ENCODE data around the gene IGLL1.
"Not testable (repeated sequence)": the region's sequence is repeated elsewhere in the genome, so short reads cannot be mapped to it uniquely, and the experiment has no call there.

IGLL1 gene

GRCh38 chr22:23575601-23576000 lies 4.5 kb downstream of the IGLL1 start:
- Histone ChIP-seq H3F3A (ENCODE audit: insufficient read depth, low read length) (no peaks in the 10 kb centered on the region), H3K9me2 (ENCODE audit: low read depth, low read length) (no peaks in the 10 kb centered on the region), H3K27me3 (ENCODE audit: insufficient read depth, low read length) (peaks cover 7% of the 10 kb centered on the region; the same call in 1 of the 2 replicates), H3K36me3 (ENCODE audit: insufficient read depth, low read length) (no peaks in the 10 kb centered on the region), H4K20me1 (ENCODE audit: insufficient read depth, low read length) (no peaks in the 10 kb centered on the region), H3K4me1 (ENCODE audit: insufficient read depth, low read length, severe bottlenecking) (no peaks in the 10 kb centered on the region), H2AFZ (ENCODE audit: low read length) (no peak overlapping the region), H3K9me3 (ENCODE audit: low read length) (no peaks in the 10 kb centered on the region), H3K79me2 (ENCODE audit: insufficient read depth, low read length) (no peaks in the 10 kb centered on the region), H3K27ac (ENCODE audit: low read depth, low read length, poor library complexity, severe bottlenecking) (no peak overlapping the region), H3K9ac (ENCODE audit: low read length) (no peak overlapping the region), H3K4me2 (ENCODE audit: low read length) (no peak overlapping the region), H3K4me3 (ENCODE audit: low read depth, low read length, poor library complexity, severe bottlenecking) (no peak overlapping the region)
- TF ChIP-seq EZH2 (IDR thresholded peaks at IDR 0.05; ENCODE audit: borderline replicate concordance, low read length) = no peak
- TF ChIP-seq, protein P1, sequence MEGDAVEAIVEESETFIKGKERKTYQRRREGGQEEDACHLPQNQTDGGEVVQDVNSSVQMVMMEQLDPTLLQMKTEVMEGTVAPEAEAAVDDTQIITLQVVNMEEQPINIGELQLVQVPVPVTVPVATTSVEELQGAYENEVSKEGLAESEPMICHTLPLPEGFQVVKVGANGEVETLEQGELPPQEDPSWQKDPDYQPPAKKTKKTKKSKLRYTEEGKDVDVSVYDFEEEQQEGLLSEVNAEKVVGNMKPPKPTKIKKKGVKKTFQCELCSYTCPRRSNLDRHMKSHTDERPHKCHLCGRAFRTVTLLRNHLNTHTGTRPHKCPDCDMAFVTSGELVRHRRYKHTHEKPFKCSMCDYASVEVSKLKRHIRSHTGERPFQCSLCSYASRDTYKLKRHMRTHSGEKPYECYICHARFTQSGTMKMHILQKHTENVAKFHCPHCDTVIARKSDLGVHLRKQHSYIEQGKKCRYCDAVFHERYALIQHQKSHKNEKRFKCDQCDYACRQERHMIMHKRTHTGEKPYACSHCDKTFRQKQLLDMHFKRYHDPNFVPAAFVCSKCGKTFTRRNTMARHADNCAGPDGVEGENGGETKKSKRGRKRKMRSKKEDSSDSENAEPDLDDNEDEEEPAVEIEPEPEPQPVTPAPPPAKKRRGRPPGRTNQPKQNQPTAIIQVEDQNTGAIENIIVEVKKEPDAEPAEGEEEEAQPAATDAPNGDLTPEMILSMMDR (IDR thresholded peaks at IDR 0.05; ENCODE audit: low read length) = no peak

GRCh38 chr22:23574877-23575276 lies 5.2 kb downstream of the IGLL1 start:
- Histone ChIP-seq H3K27ac (ENCODE audit: low read depth, low read length, poor library complexity, severe bottlenecking) (no peak overlapping the region), H3K27me3 (ENCODE audit: insufficient read depth, low read length) (peaks cover 7% of the 10 kb centered on the region; the same call in 1 of the 2 replicates), H3K4me2 (ENCODE audit: low read length) (no peak overlapping the region), H3K9ac (ENCODE audit: low read length) (no peak overlapping the region), H3F3A (ENCODE audit: insufficient read depth, low read length) (no peaks in the 10 kb centered on the region), H2AFZ (ENCODE audit: low read length) (no peak overlapping the region), H3K9me2 (ENCODE audit: low read depth, low read length) (no peaks in the 10 kb centered on the region), H3K36me3 (ENCODE audit: insufficient read depth, low read length) (no peaks in the 10 kb centered on the region), H3K79me2 (ENCODE audit: insufficient read depth, low read length) (no peaks in the 10 kb centered on the region), H4K20me1 (ENCODE audit: insufficient read depth, low read length) (no peaks in the 10 kb centered on the region), H3K4me3 (ENCODE audit: low read depth, low read length, poor library complexity, severe bottlenecking) (no peak overlapping the region), H3K4me1 (ENCODE audit: insufficient read depth, low read length, severe bottlenecking) (no peaks in the 10 kb centered on the region), H3K9me3 (ENCODE audit: low read length) (no peaks in the 10 kb centered on the region)
- TF ChIP-seq EZH2 (IDR thresholded peaks at IDR 0.05; ENCODE audit: borderline replicate concordance, low read length) = no peak
- TF ChIP-seq, protein P1 (IDR thresholded peaks at IDR 0.05; ENCODE audit: low read length) = no peak

DNA sequence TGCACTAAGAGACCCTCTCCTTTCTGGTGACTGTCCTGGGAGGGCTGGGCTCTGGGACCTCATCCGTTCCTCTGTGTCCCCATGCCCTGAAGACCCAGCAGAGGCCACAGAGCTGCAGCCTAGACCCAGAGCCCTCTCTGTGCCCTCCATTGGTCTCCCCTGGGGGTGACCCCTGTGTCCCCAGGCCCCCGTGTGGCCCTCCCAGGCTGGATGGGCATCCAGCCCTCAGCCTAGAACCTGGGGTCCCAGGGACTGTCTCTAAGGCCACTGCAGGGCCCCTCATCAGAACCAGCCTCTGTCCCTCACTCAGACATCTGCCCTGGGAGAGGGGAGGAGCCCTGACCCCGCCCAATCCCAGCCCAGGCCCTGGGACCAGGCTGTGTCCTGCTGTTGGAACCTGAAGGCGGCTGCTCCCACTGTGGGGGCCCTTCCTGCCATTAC lies 5.7 kb downstream of the IGLL1 start:
- TF ChIP-seq EZH2 (IDR thresholded peaks at IDR 0.05; ENCODE audit: borderline replicate concordance, low read length) = no peak
- TF ChIP-seq, protein P1 (IDR thresholded peaks at IDR 0.05; ENCODE audit: low read length) = no peak
- no peaks in the 10 kb centered on the region for H3K9me2 ChIP-seq (ENCODE audit: low read depth, low read length)
- no peak overlapping the region for H3K27ac ChIP-seq (ENCODE audit: low read depth, low read length, poor library complexity, severe bottlenecking)
- H3K4me2 ChIP-seq (ENCODE audit: low read length) = no peak overlapping the region
- no peaks in the 10 kb centered on the region for H3F3A ChIP-seq (ENCODE audit: insufficient read depth, low read length)
- no peaks in the 10 kb centered on the region for H3K36me3 ChIP-seq (ENCODE audit: insufficient read depth, low read length)
- no peak overlapping the region for H3K4me3 ChIP-seq (ENCODE audit: low read depth, low read length, poor library complexity, severe bottlenecking)
- no peaks in the 10 kb centered on the region for H3K9me3 ChIP-seq (ENCODE audit: low read length)
- peaks cover 7% of the 10 kb centered on the region; the same call in 1 of the 2 replicates for H3K27me3 ChIP-seq (ENCODE audit: insufficient read depth, low read length)
- no peak overlapping the region for H2AFZ ChIP-seq (ENCODE audit: low read length)
- no peaks in the 10 kb centered on the region for H4K20me1 ChIP-seq (ENCODE audit: insufficient read depth, low read length)
- no peaks in the 10 kb centered on the region for H3K4me1 ChIP-seq (ENCODE audit: insufficient read depth, low read length, severe bottlenecking)
- H3K9ac ChIP-seq (ENCODE audit: low read length) = no peak overlapping the region
- H3K79me2 ChIP-seq (ENCODE audit: insufficient read depth, low read length) = no peaks in the 10 kb centered on the region

GRCh38 chr22:23573701-23574235 lies 6.3 kb downstream of the IGLL1 start:
- H3K27ac ChIP-seq (ENCODE audit: low read depth, low read length, poor library complexity, severe bottlenecking); H3K9ac ChIP-seq (ENCODE audit: low read length); H3K4me1 ChIP-seq (ENCODE audit: insufficient read depth, low read length, severe bottlenecking); H3F3A ChIP-seq (ENCODE audit: insufficient read depth, low read length); H2AFZ ChIP-seq (ENCODE audit: low read length); H3K9me2 ChIP-seq (ENCODE audit: low read depth, low read length); H3K9me3 ChIP-seq (ENCODE audit: low read length); H3K4me3 ChIP-seq (ENCODE audit: low read depth, low read length, poor library complexity, severe bottlenecking); H3K4me2 ChIP-seq (ENCODE audit: low read length); H3K79me2 ChIP-seq (ENCODE audit: insufficient read depth, low read length); H3K27me3 ChIP-seq (ENCODE audit: insufficient read depth, low read length); H4K20me1 ChIP-seq (ENCODE audit: insufficient read depth, low read length); H3K36me3 ChIP-seq (ENCODE audit: insufficient read depth, low read length): not testable (repeated sequence)

- not testable (repeated sequence) for H3K4me1 ChIP-seq (ENCODE audit: insufficient read depth, low read length, severe bottlenecking); H3K9me2 ChIP-seq (ENCODE audit: low read depth, low read length); H3K79me2 ChIP-seq (ENCODE audit: insufficient read depth, low read length); H4K20me1 ChIP-seq (ENCODE audit: insufficient read depth, low read length); H3F3A ChIP-seq (ENCODE audit: insufficient read depth, low read length); H3K36me3 ChIP-seq (ENCODE audit: insufficient read depth, low read length); H3K9me3 ChIP-seq (ENCODE audit: low read length); H3K27me3 ChIP-seq (ENCODE audit: insufficient read depth, low read length); H3K9ac ChIP-seq (ENCODE audit: low read length); H3K4me2 ChIP-seq (ENCODE audit: low read length); H3K4me3 ChIP-seq (ENCODE audit: low read depth, low read length, poor library complexity, severe bottlenecking); H2AFZ ChIP-seq (ENCODE audit: low read length); H3K27ac ChIP-seq (ENCODE audit: low read depth, low read length, poor library complexity, severe bottlenecking)
Measured at GRCh38 chr22:23573106-23573505, 7.0 kb downstream of the IGLL1 start.

Measured in OCI-LY1 (cell line).